GM19043 (cell line): ENCODE results near the gene SULT1A3.
A peak's percentile ranks its signal among the peaks of the same experiment; 100 is the strongest.
"Not testable (repeated sequence)": the region's sequence is repeated elsewhere in the genome, so short reads cannot be mapped to it uniquely, and the experiment has no call there.

Source experiments
- ATAC-seq: cut with Tn5 transposase; IDR thresholded peaks from one replicate; pipeline ENCODE4 v1.9.1; 2021; ENCODE audit warnings: low read depth; ENCODE audit not compliant: unreplicated experiment

The SULT1A3 gene

GRCh38 chr16:30199049-30199448 is at the start of gene SULT1A3:
Gene SULT1A3, plus strand, starts transcription at chr16:30199255. Its CDS starts 1,474 bp downstream, at chr16:30200729.
- ATAC-seq: not testable (repeated sequence)

GRCh38 chr16:30151091-30151490 is 48.0 kb upstream of the SULT1A3 start:
- ATAC-seq: no peak

GRCh38 chr16:30152517-30152916 is 46.5 kb upstream of the SULT1A3 start:
- ATAC-seq: no peak

- ATAC-seq: no peak
Measured at GRCh38 chr16:30155188-30155587, 43.9 kb upstream of the SULT1A3 start.

GRCh38 chr16:30157214-30157613 is 41.8 kb upstream of the SULT1A3 start:
- no peak for ATAC-seq

- ATAC-seq: no peak
Measured at GRCh38 chr16:30163538-30163937, 35.5 kb upstream of the SULT1A3 start.

GRCh38 chr16:30166202-30166902 is 32.7 kb upstream of the SULT1A3 start:
- ATAC-seq: no peak

GRCh38 chr16:30168746-30169145 is 30.3 kb upstream of the SULT1A3 start:
- ATAC-seq: not testable (repeated sequence)

- not testable (repeated sequence) for ATAC-seq
Measured at GRCh38 chr16:30169416-30169815, 29.6 kb upstream of the SULT1A3 start.

GRCh38 chr16:30170145-30170544 is 28.9 kb upstream of the SULT1A3 start:
- not testable (repeated sequence) for ATAC-seq

GRCh38 chr16:30173054-30173453 is 26.0 kb upstream of the SULT1A3 start:
- no peak for ATAC-seq

- not testable (repeated sequence) for ATAC-seq
Measured at GRCh38 chr16:30176876-30177275, 22.2 kb upstream of the SULT1A3 start.

- ATAC-seq: no peak
Measured at GRCh38 chr16:30179195-30179594, 19.9 kb upstream of the SULT1A3 start.

- no peak for ATAC-seq
Measured at GRCh38 chr16:30179931-30180330, 19.1 kb upstream of the SULT1A3 start.

GRCh38 chr16:30180741-30181140 is 18.3 kb upstream of the SULT1A3 start:
- no peak for ATAC-seq

GRCh38 chr16:30183233-30184095 is 15.6 kb upstream of the SULT1A3 start, which contains the start of gene CORO1A:
Gene CORO1A, plus strand, starts transcription at chr16:30183602. Its CDS starts 1,608 bp downstream, at chr16:30185210.
- no peak for ATAC-seq

GRCh38 chr16:30184096-30184890 is 14.8 kb upstream of the SULT1A3 start:
- ATAC-seq: peak; percentile 47

- no peak for ATAC-seq
Measured at GRCh38 chr16:30184891-30185682, 14.0 kb upstream of the SULT1A3 start.

- ATAC-seq: peak; percentile 38
Measured at GRCh38 chr16:30185683-30186421, 13.2 kb upstream of the SULT1A3 start.
